GM19099 (cell line): Measurements from ENCODE around the gene HOXC9.

ENCODE experiments used
- POLR2A ChIP-seq: IDR thresholded peaks from 3 replicates; pipeline ENCODE4 v1.6.1; 2011; ENCODE audit warnings: low read depth; ENCODE audit not compliant: insufficient read length; ENCODE audit errors: extremely low read depth

Gene HOXC9

DNA sequence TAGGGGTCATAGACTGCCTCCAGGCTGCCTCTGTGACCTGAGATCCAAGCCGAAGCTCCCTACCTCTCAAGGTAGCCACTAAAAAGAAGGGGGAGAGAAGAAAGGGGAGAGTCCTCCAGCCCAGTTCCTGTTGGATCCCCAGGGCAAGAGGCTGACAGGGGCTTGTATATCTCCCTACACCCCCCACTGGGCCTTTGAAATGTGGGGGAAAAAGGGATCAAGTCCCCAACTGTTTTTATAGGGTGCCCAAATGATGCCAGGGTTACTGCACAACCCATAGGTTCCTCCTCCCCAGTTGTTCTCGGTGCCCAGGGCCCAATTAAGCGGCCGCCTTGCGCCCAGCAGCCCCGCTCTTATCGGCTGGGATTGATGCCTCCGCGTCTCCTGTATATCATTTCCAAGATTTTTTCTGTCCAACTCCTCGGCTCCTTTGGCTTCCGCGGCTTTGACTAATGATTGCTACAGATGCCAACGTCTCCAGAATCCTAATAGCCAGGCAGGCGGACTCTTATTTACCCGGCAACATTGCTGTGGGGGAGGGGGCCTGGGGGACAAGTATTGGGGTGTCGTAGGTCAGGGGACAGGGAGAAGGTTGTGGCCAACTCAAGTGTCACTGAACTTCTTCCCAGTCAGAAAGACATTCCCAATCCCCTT lies 46.0 kb downstream of the HOXC9 start:
- no peak for TF ChIP-seq POLR2A

DNA sequence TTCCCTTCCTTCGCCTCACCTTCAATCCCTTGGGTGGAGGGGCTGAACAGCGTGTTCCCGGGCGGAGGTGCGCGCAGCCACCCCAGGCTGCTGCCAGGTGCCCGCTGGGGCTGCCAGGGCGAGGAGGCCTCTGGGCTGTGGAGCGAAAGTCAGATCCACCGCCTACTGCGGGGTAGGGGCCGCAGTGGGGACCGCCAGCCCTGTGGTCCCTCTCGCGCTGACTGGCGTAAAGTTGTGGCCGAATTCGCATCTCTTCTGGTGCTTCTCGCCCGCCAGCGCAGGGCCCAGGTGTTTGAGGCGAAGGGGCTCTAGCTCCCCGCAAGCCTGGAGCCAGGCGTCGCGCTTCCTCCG lies 46.8 kb downstream of the HOXC9 start:
- no peak for TF ChIP-seq POLR2A

GRCh38 chr12:54047160-54047963 lies 47.4 kb downstream of the HOXC9 start:
- no peak for TF ChIP-seq POLR2A

- TF ChIP-seq POLR2A, result no peak
These were observed 48.0 kb downstream of the HOXC9 start for GRCh38 chr12:54047964-54048303.

- no peak for TF ChIP-seq POLR2A
These were observed 48.6 kb downstream of the HOXC9 start for GRCh38 chr12:54048406-54049093.

GRCh38 chr12:54049108-54049507 lies 49.1 kb downstream of the HOXC9 start:
- TF ChIP-seq POLR2A, result no peak

DNA sequence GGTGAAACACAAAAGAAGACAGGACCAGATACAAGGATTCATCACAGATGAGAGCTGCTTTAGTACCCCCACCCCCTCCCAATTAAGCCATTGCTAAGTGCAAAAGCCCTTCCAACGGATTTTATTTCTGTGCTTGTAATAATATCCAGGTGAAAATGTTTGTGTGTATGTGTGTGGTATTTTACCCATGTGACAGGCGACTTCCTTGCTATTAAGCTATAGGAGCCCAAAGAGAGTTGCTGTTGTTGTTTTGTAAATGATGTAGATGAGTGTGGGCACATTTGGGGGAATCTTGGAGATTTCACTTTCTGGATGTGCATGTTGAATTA lies 50.5 kb downstream of the HOXC9 start:
- TF ChIP-seq POLR2A, result no peak

- no peak for TF ChIP-seq POLR2A
These were observed 51.3 kb downstream of the HOXC9 start for GRCh38 chr12:54051026-54051842.

- no peak for TF ChIP-seq POLR2A
These were observed 52.0 kb downstream of the HOXC9 start for GRCh38 chr12:54051874-54052437.

GRCh38 chr12:54052438-54053002 lies 52.6 kb downstream of the HOXC9 start:
- no peak for TF ChIP-seq POLR2A
